Hepatocyte (in vitro differentiated cells): Measurements from ENCODE around the gene CBY3.

ENCODE experiments used
- CTCF ChIP-seq: fragments of 200-600 bp; sonication (generic); IDR thresholded peaks from 2 replicates; pipeline ENCODE4 v1.5.1; 2016; ENCODE audit warnings: antibody characterized with exemption, mild to moderate bottlenecking; ENCODE audit not compliant: poor library complexity
- EZH2 ChIP-seq: fragments of 200-600 bp; sonication (generic); IDR thresholded peaks from 2 replicates; pipeline ENCODE4 v1.6.1; 2016; ENCODE audit warnings: antibody characterized with exemption, mild to moderate bottlenecking, borderline replicate concordance

GRCh38 chr5:179697993-179698934 is 17.4 kb upstream of the CBY3 start:
- TF ChIP-seq CTCF, result no peak
- no peak for TF ChIP-seq EZH2
